ENCODE data around the gene ZNF845. TPM values are rescaled to one million over a fixed set of nuclear protein-coding genes. Genes with fewer than 3 reads are reported as not detected.
"Not testable (repeated sequence)": the region's sequence is repeated elsewhere in the genome, so short reads cannot be mapped to it uniquely, and the experiment has no call there.

ZNF845 gene
- total RNA-seq: 1 to 10 TPM; 4.8 to 5.1 TPM

DNA sequence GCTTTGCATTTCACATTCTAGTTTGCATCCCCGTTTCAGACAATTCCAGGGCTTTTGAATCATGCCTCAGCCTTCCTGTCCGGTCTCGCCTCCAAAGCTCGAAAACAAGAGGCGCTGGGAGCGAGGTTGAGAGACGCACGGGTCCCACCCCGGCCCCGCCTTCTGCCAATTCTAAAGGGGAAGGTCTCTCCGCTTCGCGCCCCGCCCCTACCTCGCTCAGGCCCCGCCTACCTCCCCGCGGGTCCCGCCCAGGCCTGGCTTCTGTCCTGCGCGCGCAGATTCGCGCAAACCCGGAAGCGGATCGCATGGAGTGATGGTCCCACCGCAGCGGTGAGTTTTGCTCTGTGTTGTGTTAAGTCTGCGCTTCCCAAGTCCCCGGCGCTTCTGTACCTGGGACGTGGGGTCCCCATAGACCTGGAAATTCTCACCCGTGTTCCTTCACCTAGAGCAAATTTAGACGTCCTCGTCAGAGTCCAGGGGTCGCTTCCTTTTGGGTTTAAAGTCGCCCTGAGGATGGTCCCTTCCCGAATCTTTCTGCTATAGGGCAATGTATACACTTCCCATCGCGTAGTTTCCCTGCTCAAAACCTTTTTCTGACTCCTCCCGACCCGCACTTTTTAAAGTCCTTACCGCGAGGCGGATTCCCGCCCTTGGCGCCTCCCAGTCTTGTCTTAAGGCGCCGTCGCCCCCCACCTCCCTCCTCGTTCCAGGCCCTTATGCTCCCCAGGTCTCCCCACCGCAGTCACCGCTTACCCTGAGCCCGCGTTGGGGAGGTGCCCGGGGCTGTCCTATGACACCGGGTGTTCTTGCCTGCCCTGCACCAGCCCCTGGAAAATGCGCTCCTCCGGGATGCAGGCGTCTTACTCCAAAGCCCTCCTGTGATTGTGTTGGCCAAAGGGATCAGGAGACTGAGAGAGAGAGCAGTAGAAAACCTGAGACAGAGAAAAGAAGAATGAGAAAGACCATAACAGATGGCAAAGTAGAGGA, at the start of gene ZNF845:
ZNF845 (plus strand) TSS at position 287 of the 987 bp plus-strand sequence. CDS start 7,559 bp downstream, outside the sequence.
- ChIA-PET POLR2A (interaction anchor here (1.0 kb wide), 1 partner anchor 33 kb away, joined by 3 read pairs; no protein-coding TSS in a partner anchor), CTCF (no interaction called here)

DNA sequence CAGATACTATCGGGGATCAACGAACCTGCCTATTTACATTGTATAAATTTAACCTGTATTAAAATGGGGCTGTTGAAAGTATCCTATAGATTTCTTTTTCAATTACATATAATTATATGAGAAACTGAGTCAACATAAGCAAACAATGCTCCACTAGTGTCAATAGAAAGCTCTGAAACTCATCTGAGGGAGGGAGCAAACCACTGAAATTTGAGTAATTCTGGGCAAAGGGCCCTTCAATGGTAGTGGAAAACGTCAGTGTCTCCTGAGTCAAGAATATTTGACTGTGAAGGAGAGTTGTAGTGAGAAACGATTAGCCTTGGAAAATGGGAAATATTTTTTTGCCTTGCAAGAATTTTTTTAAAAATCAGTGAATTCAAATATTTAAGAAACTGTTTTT, 48.5 kb upstream of the ZNF845 start:
- ChIA-PET POLR2A (no interaction called here), CTCF (no interaction called here)

DNA sequence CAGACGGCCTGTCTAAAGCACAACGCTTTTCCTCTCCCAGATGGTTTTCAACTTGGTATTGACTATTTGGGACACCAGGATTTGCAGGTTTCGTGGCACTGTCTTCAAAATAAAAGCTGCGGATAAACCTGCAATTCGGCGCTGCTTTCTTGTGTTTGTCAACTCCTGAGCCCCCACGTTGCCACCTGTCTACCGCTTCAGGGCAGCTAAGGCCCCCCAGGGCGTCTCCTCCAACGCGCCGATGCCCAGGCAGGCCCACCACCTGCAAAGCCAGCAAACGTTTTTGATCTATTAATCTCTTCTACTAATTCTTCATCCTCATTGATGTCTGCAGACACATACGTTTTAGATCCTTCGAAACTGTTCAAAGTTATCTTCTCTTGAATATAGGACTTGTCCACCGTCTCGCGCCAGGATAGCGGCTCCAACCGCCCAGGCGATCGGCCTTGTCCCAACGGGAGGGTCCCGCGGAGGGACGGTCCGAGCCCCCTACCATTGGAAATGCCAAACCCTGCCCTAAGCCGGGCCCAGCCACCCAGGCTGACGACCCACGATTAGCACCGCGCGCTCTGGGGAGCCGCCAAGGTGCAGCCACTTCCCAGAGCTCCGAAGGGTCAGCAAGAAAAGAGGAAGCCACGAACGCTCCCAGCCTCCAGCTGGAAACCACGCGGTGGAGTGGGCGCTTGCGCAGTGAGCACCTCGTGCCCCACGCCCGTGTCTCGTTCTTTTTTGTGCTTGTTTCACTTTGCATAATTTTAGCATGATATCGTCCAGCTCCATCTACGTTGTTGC, 42.6 kb upstream of the ZNF845 start:
- ChIA-PET CTCF (no interaction called here), POLR2A (no interaction called here)

DNA sequence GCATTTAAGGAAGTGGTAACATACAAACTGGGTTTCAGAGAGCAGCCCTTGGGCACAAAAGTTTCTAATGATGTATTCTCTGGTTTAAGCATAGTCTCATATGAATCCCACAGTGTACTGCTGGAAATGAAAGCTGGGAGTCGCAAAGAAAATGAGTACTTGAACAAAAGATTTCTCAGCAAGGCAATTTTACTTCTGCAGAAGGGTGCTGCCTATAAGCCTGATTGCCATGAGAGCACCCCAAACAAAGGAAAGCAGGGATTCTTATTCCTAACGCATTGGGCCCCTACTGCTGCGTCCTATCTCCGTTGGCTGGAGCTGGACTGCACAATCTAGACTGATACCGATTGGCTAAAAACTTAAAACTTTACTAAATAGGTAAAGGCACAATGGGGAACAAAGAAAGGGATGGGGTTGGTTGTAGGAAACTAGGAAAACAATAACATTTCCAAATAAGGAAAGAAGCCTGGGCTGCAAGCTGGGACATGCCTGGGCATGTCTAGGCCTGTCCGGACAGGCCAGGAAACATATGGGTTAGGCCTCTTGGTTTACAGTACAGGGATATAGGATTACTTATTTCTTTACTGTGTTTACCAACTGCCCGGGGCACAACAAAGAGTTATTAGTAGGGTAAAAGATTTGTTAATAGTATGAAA, 38.6 kb upstream of the ZNF845 start:
- CTCF ChIA-PET: no interaction called here
- POLR2A ChIA-PET: no interaction called here

DNA sequence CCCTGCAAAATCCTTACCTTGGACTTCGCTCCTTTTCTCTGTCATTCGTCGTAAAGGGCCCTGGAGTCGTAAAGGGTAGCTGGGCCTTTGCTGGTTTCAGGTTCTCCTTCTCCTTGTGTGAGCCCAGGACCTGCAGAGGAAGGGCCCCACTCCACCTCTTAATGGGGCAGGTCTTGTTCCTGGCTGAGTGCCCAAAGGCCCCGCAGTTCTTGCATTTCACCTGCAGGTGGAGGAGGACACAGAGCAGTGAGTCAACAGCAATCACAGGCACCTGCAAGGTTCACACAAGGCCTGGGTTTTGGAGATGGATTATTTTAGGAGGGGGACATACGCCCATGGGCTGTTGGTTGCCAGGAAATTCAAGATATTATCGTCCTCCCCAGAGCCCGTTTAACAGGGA, 32.2 kb upstream of the ZNF845 start:
- POLR2A ChIA-PET, CTCF ChIA-PET: not testable (repeated sequence)

DNA sequence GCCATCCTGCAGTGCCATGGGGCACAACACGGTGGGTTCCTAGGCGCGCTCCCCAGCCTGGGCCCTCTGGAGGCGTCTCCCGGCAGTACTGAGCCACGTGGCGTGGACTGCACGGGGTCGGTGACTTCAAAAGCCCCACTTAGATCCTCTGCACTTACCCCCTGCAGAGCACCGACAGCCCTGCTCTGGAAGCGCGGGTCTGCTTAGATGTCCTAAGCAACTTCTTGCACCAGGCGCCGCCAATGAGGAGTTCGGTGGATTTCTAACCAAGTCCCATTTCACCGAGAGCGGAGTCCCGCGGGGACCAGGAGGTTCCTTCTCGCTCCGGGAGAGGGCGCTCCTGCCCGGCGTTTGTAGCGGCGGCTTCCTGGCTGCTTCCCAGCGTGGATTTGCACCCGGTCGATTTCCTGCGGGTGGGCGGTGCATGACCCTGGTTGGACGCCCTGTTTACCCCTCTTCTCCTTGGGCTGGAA, 25.2 kb upstream of the ZNF845 start:
- CTCF ChIA-PET: no interaction called here
- POLR2A ChIA-PET: no interaction called here

DNA sequence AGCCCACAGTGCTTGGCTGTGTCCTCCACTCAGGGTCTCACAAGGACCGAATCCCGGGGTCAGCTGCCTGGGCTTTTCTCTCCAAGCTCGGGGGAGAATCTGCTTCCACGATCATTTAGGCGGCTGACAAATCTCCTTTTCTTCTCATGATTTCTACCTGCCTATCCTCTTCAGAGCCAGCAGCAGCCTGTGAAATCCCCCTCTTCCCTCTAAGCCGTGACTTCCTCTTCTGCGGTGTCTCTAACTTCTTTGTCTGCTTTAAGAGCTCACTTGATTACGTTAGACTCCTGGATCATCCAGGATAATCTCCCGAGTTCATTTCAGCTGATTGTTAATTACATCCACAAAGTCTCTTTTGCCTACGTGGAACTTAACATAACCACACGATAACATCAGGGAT, 22.5 kb upstream of the ZNF845 start:
- POLR2A ChIA-PET: no interaction called here
- CTCF ChIA-PET: no interaction called here

DNA sequence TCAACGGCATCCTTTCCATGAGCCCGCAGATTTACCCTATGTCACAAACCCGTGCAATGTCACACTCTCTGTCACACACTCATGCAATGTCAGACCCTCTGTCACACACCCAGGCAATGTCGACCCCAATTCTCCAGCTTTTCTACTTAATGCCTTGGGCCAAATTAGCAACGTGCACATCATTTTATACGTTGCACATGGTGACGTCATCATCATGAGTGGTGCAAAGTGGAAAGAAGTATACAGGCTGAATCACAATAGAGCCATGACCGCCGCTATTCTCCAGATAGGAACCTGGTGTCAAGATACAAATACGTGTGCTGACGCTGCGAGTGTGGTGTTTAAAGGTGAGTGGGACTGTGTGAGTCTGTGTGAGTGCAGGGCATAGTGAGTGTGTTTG, 21.7 kb upstream of the ZNF845 start:
- ChIA-PET CTCF (no interaction called here), POLR2A (no interaction called here)

DNA sequence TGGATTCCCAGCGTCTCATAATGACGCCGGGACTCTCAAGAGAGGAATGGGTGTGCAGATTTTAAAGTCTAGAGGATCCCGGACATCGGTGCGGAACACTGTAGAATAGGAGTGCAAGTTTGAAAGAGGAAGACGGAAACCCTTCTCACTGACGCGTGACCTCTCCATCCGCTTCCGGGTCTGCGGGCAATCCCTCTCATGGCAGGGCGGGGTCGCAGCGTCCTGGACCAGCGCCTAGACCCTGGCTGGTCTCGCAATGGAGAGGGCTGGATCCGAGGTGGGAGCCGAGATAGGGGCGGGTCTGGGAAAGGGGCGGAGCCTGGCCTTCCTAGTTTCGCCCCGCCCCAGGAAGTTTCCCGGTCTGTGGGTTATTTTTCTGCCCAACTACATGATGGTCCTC, 4.6 kb upstream of the ZNF845 start:
- POLR2A ChIA-PET: no interaction called here
- CTCF ChIA-PET: no interaction called here

DNA sequence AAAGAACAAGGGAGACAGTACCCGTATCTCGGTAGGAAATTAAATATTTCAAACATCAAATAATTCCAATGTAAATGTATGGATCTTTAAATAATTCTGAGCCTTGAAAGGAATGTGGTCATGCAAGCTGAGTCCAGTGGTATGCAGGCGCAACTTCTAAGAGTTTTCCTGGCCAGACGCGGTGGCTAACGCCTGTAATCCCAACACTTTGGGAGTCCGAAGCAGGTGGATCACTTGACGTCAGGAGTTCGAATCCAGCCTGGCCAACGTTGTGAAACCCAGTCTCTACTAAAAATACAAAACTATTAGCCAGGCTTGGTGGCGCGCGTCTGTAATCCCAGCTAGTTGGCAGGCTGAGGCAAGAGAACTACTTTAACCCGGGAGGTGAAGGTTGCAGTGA, 1.1 kb upstream of the ZNF845 start:
- ChIA-PET POLR2A (no interaction called here), CTCF (no interaction called here)

DNA sequence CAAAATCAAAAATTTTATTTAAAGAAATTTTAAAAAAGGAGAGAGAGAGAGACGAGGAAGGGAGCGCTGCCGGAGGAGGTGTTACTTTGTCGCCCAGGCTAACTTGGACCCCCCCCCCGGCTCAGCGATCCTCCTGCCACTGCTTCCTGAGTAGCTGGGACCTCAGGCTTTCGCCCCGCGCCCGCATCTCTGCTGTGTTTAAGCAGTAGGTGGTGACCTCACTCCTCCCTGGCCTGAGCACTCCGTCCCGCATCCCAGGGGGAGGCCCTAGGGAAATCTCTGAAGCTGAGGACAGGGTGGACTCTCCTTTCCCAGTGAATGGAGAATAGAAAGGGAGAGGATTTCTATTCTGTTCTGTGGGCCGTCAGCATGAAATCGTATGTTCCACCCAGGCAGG, 485 bp upstream of the ZNF845 start:
- POLR2A ChIA-PET: interaction anchor here (1.0 kb wide), 1 partner anchor 33 kb away, joined by 3 read pairs; no protein-coding TSS in a partner anchor
- CTCF ChIA-PET: no interaction called here

DNA sequence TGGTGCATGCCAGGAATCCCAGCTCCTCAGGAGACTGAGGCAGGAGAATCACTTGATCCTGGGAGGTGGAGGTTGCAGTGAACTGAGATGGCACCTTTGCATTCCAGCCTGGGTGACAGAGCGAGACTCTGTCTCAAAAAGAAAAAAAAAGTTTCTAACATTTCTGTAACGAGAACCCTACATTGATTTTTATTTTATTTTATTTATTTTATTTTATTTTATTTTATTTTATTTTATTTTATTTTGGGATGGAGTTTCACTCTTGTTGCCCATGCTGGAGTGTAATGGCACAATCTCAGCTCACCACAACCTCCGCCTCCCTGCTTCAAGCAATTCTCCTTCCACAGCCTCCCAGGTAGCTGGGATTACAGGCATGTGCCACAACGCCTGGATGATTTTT, 10.9 kb downstream of the ZNF845 start:
- CTCF ChIA-PET, POLR2A ChIA-PET: not testable (repeated sequence)

DNA sequence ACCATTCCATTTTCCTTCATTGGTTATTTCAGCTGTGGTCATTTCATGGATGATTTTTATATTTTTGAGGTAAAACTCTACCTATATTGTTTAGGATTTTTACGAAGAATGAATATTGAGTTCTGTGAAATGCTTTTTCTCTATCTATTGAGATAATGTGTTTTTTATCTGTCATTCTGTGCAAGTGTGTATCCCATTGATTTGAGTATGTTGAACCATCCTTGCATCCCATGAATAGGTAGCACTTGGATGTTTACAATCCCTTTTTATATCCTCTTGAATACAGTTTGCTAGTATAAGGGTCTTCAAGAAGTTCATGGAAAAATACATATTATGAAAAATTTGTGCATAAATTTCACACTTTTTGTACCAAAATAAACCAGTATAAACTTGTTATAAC, 22.2 kb downstream of the ZNF845 start:
- ChIA-PET CTCF (no interaction called here), POLR2A (no interaction called here)

DNA sequence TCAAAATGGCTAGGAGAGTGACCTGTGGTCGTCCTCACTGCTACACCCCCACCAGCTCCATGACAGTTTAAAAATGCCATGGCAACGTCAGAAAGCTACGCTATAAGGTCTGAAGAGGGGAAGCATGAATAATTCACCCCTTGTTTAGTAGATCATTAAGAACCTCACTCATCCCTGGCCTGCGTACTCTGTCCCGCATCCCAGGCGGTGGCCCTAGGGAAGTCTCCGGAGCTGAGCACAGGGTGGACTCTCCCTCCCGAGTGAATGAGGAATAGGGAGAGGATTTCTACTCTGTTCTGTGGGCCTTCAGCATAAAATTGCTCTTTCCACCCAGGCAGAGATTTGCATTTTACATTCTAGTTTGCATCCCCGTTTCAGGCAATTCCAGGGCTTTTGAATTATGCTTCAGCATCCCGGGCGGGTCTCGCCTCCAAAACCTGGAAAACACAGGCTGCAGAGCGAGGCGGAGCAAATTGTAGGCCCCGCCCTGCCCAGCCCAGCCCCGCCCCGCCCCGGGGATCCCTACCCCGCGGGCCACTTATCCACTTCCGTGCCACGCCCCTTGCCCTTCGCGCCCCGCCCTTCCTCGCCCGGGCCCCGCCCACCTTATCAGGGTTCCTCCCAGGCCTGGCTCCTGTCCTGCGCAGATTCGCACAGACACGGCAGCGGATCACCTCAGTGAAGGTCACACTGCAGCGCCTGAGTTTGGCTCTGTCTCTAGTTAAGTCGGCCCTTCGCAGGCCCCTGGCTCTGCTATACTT, 24.5 kb downstream of the ZNF845 start:
- CTCF ChIA-PET: no interaction called here
- POLR2A ChIA-PET: no interaction called here

DNA sequence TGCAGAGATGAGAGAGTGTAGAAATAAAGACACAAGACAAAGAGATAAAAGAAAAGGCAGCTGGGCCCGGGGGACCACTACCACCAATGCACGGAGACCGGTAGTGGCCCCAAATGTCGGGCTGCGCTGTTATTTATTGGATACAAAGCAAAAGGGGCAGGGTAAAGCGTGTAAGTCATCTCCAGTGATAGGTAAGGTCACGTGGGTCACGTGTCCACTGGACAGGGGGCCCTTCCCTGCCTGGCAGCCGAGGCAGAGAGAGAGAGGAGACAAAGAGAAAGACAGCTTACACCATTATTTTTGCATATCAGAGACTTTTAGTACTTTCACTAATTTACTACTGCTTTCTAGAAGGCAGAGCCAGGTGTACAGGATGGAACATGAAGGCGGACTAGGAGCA, 26.5 kb downstream of the ZNF845 start:
- POLR2A ChIA-PET, CTCF ChIA-PET: not testable (repeated sequence)

DNA sequence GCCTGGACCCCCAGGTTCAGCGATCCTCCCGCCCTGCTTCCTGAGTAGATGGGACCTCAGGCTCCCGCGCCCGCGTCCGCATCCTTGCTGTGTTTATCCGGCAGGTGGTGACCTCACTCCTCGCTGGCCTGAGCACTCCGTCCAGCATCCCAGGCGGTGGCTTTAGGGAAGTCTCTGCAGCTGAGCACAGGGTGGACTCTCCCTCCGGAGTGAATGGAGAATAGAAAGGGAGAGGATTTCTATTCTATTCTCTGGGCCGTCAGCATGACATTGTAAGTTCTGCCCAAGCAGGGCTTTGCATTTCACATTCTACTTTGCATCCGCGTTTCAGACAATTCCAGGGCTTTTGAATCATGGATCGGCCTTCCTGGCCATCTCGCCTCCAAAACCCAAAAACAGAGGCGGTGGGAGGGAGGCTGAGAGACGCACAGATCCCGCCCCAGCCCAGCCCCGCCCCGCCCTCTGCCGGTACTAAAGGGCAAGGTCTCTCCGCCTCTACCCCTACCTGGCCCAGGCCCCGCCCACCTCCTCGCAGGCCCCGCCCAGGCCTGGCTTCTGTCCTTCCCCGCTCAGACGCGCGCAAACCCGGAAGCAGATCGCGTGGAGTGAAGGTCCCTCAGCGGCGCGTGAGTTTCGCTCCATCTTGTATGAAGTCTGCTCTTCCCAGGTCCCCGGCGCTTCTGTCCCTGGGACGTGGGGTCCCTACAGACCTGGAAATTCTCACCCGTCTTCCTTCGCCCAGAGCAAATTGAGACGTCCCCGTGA, 31.8 kb downstream of the ZNF845 start, which contains the start of gene ZNF525:
ZNF525 (plus strand) TSS at position 572 of the 765 bp plus-strand sequence. CDS start 6,577 bp downstream, outside the sequence.
- CTCF ChIA-PET: no interaction called here
- POLR2A ChIA-PET: no interaction called here

DNA sequence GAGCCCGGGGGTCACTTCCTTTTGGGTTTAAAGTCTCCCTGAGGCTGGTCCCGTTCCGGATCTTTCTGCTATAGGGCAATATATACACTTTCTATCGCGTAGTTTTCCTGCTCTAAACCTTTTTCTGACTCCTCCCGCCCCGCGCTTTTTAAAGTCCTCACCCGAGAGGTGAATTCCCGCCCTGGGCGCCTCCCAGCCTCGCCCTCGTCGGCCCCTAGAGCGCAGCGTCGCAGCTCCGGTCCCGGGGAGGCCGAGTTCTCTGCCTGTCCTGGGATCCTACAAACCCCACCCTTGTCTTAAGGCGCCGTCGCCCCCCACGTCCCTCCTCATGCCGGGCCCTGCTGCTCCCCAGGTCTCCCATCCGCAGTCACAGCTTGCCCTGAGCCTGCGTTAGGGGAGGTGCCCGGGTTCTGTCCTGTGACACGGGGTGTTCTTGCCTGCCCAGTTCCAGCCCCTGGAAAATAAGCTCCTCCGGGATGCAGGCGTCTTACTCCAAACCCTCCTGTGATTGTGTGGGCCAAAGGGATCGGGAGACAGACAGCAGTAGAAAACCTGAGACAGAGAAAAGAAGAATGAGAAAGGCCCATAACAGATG, 32.4 kb downstream of the ZNF845 start:
- POLR2A ChIA-PET: interaction anchor here (0.6 kb wide), 1 partner anchor 33 kb away, joined by 3 read pairs; the partner anchor contains the start of gene ZNF845
- CTCF ChIA-PET: no interaction called here

DNA sequence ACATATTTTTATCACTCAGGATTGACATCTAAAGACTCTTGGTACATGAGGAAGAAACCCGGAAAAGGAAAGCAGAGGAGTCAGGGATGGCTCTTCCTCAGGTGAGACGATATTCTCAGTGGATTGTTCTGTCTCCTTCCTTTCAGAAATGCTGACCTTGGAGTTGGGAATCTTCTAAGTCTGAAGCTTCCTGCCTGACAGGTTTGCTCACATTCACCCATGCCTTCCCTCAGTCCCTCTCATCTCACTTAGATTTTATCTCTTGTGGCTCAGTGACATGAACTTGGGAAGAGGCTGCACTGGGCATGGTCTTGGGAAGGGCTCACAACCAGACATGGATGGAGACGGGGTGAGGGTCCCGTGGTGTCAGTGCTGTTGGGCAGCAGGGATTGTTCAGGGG, 38.6 kb downstream of the ZNF845 start:
- ChIA-PET POLR2A (no interaction called here), CTCF (no interaction called here)

DNA sequence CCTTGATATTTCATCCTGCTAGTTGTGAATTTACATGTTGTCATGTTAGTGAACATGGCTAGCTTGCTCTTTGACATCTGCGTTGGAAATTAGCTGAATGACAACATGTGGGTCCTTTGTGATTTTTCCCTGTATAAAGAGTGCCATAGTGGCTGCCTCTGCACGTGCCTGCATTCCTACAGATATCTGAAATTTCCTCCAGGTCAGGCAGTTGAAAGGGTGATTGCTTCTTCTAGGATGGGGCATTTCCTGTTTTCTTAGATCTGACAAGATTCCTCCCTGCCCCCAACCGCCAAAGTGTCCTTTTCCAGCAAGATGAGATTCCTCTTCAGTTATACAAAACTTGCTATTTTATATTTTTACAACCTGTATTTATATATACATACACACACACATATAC, 40.7 kb downstream of the ZNF845 start:
- ChIA-PET CTCF (no interaction called here), POLR2A (no interaction called here)
